HG02981 (cell line): ENCODE data around the gene IFFO2.
A peak's percentile ranks its signal among the peaks of the same experiment; 100 is the strongest.

Experiments used
- ATAC-seq: cut with Tn5 transposase; IDR thresholded peaks from one replicate; pipeline ENCODE4 v1.9.1; 2021; ENCODE audit warnings: mild to moderate bottlenecking, moderate library complexity; ENCODE audit not compliant: unreplicated experiment

The IFFO2 gene

DNA sequence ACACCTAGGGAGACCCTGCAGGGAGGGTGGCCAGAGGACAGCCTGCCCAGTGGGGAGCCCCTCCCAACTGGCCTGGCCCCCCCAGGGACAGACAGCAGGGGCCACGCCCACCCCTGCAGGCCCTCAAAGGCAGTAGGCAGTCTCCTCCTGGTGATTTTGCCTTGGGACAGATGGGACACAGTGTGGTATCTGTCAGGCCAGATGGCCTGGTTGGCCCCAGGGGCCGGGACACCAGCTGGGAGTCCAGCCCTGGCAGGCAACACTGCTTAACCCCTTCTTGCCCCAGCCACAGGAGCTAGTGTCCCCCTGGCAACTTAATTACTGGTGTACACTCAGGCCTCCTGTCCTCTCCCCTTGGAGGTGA, 17.8 kb downstream of the IFFO2 start:
- no peak for ATAC-seq

DNA sequence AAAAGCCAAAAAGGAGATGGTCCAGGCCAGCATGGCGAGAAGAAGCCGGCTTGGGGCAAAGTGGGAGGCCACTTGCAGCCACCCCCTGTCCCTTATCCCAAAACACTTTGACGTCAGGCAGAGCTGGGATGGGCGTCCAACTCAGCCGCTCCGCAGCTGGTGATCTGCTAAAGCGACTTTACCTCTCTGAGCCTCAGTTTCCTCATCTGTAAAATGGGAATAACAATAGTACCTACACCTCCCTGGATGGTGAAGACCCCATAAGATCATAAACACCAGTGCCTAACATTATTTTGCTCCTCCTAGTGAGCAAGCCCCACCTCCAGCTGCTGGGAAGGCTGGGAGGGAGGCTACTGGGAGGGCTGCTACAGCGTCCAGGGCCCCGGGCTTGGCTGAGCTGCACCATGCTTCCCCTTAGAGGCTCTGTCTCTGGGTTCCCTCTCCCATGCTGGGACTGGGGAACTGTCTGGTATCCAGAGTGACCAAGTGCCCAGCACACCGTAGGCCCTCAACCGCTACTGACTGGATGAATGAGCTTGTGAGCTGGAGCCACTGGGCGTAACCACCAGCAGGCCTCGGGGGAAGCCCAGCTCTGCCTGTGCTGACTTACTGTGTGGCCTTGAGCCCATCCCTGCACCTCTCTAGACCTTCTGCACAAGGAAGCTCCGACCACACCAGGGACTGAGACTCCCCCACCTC, 18.3 kb downstream of the IFFO2 start:
- no peak for ATAC-seq

DNA sequence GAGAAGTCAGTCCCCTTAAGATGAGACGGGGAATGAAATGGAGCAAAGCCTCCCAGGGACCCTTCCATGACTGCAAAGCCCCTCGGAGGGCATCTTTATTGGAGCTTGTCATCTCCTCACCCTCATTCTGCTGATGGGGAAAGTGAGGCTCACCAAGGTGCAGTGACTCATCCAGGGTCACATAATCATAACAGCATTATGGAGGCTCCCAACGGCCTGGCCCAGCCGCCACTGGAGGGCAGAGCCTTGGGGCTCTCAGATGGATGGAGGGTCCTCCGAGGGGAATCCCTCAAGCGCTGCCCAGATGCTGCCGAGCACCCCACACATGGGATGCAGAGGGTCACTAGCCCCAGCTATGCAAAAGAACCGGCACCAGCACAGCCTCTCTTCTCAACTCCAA, 18.9 kb downstream of the IFFO2 start:
- no peak for ATAC-seq

DNA sequence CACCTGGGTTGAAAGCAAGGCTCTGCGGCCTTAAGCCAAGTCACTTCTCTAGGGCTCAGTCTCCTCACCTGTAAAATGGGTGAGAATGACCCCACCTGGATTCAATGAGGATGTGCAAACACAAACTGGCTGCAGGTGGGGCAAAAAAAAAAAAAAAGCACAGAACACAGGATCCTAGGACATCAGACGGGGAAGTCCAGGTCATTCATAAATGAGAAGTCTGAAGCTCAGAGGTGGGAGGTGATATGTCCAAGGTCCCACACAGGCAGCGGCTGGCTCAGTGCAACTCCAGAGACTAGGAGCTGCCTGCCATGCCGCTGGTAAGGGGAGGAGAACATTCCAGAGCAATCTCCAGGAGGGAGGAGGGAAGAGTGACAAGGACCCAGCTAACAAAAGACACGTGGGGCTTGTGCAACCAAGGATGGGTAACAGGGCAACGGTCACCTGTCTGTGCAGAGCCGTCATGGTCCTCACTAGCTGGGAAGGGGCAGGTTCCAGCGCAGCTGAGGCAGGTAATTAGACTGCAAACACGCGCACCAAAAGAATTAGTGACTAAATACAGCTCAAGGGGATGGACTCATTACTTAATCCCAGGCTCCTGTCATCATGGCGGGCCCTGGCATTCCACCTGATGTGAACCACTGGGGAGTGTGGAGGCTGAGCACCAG, 19.5 kb downstream of the IFFO2 start:
- ATAC-seq = no peak

DNA sequence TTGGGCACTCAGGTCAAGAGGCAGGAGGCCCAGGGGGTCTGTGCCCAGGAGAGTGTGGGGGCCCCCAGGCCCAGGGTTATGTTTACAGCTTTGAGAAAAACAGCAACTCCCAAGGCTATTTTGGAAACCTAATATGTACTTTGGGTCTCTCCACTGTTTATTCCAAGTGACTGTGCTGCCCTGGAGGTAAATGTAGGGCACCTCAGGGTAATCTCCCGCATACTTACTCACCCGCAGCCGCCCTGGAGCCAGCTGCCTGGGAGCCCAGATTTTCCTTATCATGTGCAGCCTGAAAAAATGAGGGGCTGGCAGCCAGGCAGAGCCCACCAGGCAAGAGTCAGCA, 20.0 kb downstream of the IFFO2 start:
- no peak for ATAC-seq

DNA sequence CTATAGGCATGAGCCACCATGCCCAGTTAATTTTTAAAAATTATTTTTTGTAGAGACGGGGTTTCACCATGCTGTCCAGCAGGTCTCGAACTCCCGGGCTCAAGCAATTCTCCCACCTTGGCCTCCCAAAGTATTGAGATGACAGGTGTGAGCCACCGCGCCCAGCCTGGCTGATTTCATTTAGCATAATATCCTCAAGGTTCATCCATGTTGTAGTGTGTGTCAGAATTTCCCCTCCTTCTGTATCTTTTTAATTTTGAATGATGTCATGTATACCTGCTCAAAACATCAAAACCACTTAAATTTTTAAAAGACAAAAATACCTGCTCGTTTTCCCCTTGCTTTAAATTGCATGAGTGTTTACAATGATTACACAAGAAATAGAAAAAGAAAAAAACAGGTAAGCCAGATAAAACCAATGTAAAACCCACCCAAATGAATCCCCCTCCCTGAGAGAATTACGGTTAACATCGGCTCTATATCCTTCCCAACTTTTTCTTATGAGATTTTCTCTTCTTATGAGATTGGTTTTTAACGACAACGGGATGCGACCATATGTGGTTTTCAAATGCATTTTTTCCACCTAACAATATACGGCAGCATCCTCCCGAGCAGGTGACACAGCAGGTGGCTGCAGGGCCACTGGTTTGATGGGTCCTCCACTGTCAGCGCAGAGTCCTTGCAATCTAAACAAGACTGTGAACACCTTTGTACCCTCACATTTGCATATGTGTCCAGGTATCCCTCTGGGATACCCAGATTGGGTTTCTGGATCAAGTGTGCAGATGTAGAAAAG, 22.1 kb downstream of the IFFO2 start:
- no peak for ATAC-seq

DNA sequence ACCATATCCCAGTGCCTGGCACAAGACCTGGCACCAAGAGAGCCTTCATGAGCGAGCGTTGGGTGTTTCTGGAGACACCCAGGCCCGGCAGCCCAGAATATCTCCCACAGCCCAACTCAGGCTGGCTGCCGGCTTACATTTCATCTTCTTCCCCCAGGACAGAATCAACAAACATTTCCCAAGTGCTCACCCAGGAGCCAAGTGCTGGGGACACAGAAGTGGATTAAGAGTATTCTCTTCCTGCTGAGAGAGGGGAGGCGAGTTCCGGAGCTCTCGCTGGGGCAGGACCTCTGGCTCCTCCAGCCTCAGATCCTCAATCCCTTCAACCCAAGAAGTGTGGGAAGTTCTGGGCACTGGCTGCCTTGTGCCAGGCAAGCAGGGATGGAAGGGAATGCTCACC, 23.6 kb downstream of the IFFO2 start:
- ATAC-seq = no peak

DNA sequence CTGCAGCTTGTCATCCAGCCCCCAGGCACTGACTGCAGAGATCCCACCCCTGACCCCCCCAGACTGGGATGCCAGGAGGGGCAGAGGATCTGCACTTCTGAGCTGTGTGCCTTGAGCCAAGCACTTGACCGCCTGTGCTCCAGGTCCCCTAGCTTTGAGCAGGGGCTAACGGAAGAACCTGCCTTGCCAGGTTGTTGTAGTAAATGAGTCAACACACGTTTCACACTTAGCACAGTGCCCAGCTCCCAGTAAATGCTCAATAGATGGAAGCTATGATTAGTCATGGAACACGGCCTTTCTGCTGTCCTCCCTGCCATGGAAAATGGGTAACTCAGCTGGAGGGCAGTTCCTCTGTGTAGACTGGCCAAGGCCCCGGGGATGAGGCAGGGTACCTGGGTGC, 24.1 kb downstream of the IFFO2 start:
- no peak for ATAC-seq

DNA sequence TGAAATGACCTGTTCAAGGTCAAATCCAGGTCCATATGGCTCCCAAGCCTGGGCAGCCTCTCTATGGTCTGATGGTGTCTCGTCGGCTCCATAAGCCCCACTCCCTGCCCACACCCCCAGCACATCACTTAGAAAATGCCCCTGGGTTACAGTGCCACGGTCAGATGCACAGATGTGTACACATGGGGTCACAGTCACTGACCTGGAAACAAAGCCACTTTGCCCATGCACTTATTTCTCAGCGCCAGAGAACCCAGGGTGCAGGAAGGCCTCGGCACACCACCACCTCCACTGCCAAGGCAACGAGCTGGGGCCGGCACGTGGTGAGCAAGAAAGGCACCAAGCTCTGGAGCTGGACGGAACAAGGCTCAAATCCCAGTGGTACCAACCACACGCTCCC, 24.7 kb downstream of the IFFO2 start:
- no peak for ATAC-seq

DNA sequence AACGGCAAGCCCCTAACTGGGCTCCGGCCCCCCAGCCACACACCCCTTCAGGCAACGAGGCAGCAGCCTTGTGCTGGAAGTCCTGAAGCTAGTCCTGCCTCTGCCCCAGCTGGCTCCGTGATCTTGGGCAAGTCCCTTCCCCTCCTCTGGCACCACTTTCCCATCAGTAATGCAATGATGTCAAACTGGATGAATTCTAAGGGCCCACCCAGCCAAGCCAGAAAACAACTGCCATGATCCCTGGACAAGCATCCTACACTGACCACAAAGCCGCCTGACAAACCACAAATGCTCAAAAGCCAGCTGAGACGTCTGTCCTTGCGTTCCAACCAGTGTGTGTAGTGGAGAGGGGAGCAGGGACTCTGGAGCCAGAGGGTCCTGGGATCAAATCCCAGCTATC, 26.8 kb downstream of the IFFO2 start:
- no peak for ATAC-seq

DNA sequence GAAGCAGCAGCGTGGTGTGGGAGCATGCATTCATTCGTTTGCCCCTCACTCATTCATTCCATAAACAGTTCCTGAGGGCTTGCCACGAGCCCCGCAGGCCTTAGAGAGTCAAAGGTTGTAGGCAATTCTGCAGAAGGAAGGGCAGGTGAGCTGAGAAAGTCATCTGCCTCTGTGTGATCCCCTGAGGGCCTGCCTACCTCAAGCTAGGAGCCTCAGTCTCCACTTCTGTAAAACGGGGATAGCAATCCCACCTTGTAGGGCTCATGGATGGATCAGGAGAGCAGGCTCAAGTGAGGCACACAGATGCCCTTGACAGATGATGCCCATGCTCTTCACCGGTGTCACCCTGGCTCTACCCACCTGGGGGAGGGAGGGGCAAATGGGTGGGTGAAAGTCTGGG, 27.5 kb downstream of the IFFO2 start:
- no peak for ATAC-seq

DNA sequence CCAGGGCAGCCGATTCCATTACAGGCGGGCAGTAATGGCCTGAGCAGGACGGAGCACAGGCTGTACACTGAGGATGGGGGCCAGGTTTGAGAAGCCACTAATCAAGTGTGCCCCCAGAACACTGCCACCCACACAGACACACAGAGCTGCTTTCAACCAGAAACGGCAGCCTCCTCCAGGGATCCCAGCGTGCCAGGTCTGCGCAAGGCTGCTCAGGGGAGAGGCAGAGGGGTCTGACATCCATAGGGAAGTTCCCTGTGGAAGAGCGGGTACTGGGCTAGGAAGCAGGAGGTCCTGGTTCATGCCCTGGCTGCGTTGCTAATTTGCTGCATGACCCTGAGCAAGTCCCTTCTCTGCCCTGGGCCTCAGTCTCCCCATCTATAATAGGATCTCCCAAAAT, 28.1 kb downstream of the IFFO2 start:
- ATAC-seq = no peak

DNA sequence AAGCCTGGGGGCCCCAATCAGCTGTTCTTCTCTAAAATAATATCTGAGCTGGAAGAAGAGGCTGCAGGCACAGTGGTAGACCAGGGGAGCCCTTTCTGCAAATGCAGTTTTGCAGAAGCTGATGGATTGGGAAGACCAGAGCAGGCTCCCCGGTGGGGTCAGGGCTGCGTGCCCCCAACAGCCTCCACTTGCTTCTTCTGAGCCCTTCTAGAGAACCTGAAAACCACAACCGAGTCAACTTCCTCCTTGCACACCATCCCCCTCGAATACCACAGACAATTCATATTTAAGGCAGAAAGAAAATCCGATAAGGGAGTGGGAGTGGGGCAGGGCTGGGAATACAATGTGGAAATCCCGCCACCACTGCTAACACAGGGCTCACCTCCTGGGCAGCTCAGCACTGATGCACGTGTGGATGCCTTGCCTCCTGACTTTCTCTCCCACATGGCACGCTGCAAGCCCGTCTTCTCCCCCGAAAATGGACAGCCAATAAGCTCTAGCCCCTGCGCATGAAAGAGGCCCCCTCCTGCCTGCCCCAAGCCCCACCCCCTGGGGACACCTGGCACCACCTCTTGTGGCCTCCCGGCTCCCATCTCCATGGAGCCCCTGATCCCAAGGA, 28.7 kb downstream of the IFFO2 start:
- no peak for ATAC-seq

DNA sequence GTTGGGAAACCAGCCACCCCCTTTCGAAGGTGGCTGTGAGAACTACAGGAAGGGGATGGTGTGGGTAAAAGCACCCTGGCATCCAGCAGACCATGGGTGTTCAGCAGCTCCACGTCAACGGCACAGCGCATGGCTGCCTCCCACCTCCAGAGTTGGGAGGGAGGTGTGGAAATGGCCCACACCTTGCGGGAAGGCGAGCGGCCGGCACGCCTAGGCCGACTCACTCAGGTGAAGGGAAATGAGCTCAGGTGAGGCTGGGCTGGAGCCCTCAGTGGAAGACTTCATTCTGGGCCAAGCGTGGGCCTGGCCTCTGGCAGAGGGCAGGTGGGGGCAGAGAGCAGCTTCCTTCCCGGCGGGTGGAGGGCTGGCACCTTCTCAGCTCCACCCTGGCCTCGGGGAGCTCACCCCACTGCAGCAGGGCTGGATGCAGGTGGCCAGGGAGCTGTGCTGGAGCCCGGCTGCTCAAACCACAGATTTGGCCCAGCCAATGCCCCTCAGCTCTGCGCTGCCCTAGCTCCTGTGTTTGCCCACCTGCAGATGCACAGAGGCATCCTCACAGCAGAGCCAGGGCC, 29.3 kb downstream of the IFFO2 start:
- peak; percentile 16 for ATAC-seq

DNA sequence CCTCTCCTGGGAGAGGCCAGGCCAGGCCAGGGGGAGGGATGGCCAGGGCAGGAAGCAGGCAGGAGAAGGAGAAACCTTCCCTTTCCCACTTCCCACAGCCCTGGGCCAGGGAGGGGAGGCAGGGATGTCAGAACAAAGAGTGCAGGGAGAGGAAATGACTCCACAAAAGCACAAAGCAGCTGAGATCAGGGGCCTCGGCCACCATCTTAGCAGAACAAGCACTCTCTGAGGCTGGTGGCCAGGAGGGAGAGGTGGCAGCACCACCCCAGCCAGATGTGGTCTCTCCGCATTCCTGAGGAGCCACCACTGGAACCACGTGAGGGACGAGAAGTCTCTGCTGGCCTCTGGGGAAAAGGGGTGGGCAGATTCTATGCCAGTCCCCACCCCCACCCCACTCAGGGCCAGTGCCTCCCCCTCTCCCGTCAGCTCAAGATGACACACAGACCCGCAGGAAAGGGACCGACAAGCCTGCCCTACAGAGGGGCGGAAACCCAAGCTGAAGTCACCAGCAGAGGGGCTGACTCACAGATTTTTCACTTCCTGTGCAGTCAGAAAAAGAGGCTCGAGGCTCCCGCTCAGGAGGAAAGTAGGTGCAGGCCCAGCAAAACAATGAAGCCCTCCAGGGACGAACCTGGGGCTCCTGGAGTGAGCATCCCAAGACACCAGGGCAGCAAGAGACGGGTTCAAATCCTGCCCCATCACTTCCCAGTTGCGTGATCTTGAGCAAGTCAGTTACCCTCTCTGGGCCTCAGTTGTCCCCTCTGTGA, 30.0 kb downstream of the IFFO2 start:
- peak; percentile 65 for ATAC-seq

DNA sequence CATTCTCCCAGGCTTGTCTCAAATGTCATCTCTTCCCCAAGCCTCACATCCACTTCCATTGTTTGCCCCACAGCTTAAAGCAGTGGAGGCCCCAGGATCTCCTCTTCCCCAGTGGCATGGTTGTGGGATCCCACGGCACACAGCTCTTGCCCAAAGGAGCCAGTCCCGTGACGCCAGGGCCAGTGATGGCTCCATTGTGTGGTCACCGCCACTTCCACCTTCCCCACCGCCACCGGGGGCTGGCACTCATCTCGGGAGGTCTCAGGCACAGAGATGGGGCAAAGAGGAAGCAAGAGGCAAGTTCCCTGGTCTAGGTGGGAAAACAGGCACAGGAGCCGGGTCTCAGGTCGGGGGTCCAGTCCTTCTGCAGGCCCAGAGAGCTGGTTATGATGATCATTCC, 31.2 kb downstream of the IFFO2 start:
- ATAC-seq = no peak

DNA sequence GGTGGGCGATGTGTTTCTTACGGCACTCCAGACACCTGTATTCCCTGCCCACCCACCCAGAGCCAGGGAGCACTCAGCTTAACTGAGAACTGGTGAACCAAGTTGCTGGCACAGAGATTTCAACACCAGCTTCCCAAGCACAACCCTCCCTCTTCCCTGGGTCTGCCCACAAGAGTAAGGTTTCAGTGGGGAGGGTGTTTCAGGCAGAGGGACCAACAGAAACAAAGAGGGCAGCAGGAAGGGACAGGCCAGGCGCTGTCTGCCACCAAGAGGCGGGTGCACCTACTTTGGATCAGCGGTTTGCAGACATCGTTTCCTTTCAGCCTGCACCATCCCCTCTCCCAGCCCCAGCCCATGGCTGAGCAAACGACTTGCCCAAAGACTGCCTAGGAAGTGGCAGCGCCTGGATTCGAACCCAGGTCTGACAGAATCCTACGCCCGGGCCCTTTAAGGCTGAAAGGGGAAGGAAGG, 32.2 kb downstream of the IFFO2 start:
- ATAC-seq = no peak

DNA sequence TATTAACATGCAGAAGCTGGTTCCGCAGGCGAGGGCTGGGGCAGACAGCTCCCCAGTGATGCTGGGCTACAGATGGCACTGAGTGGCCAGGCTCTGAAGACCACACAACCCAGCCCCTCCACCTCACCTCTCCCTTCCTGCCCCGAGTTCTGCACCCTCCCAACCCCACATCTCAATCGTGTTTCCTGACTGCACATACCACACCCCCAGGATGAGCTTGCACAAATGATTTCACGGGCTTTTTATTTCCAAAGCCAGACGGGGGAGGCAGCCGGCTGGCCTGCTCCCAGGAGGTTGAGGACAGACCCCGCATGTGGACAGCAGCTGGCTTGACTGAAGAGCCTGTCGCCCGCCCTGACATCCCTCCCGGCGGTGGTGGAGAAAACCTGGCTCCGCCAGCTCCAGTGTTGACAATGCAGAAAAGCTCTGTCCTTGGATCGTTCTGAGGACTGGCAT, 32.7 kb downstream of the IFFO2 start:
- no peak for ATAC-seq

DNA sequence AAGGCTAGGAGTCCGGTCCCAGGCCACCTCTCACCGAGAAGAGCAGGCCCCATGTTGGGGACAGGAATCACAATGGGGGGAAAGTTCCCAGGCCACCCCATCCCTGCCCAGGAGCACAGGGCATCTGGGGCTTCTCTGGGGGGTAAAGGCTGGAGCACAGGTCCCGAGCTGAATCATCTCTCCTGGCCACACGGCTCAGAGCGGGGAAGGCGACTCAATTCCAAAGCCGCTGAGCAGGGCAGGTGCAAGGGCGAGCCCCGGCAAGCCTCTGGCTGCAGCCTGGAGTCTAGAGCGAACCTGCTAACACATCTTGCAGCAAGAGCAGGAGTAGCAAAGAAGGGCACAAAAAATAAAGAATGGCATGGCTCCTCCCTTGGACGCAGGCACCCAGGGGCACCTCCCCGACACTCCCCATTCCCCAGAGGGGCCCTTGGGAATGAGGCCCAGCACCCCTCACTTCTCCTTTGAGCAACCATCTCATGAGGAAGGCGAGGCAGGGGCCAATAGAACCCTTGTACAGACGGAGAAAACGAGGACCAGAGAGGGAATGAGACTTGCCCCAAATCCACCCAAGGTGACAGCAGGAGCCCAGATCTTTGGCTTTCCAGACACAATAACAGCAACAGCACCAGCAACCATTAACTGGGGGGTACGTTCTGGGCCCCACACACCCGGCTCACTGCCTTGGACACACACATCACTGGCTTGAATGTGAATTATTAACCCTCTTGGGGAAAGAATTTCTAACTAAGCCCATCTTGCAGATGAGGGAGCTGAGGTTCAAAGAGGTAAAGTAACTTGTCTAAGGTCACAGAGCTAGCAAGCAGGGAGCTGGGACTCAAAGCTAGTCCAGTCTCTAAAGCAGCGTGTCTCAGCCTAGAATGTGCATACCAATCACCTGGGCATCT, 33.4 kb downstream of the IFFO2 start:
- ATAC-seq = no peak
